Fibroblast of skin of right quadriceps (primary cell): Measurements from ENCODE around the gene ANGPTL2.

ENCODE experiments used
- DNase-seq: peaks from one replicate; pipeline ENCODE4 v3.0.0-alpha.2; 2013

Gene ANGPTL2

DNA sequence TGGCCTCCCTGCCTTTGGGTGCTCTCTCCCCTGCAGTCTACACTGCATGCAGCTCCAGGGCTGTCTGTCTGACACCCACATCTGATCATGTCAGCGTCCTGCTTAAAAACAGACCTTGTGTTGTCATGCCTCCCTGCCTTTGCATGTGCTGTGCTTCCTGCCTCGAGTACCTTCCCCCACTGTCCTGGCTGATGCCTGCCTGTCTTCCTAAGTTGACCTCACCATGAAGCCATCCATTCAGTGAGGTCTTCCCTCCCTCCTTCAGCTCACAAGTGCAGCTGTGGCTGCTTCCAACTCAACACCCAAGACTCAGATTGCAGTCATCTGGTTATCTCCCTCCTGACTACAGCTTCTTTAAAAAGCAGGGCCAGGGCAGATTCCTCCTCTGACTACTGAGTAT lies 5.5 kb downstream of the ANGPTL2 start:
- peak; percentile 44 for DNase-seq

DNA sequence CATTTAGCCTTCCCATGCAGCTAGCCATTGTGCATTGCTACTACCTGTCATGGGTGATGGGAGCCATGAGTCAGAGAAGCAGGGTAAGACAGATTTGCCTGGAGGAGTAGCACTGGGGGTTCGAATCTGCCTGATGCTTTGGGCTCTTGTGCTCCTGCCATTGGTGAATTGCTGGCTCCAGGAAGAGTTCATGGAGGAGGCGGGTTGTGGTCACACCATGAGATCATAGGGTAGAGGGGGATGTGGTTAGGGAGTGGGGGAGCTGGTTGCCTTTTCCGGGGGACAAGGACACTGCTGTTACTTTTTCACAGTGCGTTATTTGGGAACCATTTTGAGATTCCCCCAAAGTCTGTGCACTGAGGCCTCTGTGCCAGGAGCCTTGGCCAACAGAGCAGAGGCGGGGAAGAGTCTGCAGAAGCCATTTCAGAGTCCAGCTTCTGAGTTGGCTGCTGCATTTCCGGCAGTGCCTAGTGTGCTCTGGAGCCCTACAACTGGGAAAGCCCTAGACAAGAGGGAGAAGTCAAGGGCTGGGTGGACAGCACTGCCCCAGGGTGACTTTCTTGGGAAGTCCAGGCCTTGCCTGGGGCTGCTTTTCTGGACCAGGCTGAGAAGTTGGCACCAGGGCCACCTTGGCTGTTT lies 6.2 kb downstream of the ANGPTL2 start:
- DNase-seq = no peak

DNA sequence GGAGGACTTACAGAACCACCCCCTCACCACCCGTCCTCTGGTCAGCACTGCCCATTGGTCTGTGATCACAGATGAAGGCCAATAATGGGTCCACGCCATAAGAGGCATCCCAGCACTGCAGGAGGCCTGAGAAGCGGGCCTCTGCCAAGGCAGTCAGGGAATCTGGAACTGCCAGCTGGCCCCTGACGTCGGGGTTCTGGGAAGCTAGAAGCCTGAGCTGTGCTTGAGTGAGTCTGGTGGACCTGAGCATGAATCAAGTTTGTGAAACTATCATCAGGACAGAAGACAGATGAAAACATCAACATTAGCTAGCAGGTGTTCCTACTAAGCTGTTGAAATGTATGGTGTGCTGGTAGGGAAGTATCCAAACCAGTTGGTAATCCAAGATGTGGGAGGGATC lies 7.8 kb downstream of the ANGPTL2 start:
- DNase-seq = no peak

DNA sequence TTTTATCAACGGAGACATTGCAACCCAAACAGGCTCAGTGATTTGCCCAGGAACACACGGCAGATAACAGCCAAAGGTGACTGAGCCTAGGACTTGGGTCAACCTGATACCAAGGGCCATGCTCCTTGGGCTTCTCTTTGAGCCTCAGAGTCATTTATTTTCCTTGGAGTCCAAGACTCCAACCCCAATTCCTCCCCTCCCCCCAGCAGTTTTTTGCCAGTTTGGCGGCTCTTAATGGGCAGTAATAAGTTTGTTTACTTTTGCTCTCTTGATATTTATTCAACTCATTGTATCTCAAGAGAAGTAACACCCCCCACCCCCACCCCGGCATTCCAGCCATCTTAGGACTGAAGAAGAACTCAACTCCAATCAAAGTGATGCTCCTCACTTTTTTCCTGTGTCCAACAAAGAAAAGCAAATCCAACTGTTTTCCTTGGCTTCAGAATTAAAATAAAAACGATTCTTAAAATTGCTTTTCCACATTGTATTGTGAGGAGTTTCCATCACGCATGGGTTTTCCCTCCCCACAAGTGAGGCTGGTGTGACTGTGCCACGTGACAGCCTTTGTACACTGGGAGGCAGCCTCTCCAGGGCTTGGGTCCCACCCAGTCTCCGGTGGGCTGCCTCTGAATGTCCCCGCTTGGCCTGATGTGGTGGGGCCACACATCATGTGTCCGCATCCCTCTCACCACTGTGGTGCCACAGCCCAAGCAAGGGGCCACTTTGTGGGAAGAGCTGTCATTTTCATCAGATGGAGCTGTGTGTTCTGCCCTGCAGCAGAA lies 9.1 kb downstream of the ANGPTL2 start:
- DNase-seq = no peak

DNA sequence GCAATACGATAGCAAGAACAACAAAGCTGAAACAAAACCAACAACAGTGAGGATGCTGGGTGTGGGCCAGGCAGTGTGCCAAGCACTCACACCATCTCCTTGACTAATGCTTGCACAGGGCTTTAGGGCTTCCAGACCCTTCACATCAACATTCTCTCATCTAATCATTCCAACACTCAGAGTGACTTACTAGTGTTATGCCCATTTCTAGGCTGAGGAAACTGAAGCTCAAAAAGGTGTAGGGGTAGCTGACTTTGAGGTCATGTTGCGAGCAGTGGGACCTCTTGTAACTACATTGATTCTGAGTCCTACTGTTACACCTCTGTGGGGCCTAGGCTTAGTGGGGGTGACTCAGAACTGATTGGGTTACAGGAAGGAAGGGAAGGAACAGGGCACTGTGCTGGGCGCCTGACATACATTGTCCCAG lies 9.7 kb downstream of the ANGPTL2 start:
- DNase-seq = no peak

DNA sequence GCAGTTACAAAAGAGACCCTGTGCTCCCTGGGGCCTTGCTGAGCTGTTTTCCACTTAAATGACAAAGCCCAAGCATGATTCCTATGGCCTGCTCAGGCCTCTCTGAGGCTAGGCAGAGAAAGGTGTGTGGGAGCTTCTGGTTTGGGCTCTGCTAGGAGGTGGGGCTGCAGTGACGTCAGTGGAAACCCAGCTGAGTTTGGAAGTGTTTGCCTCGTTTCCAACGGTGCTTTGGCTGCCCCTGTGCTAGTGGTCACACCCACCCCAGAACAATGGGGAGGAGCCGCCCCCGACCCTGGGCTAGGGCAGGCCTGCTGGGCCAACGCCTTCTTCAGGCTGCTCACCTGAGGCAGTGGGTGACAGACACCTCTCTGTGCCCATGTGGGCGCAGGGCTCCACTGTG lies 10.4 kb downstream of the ANGPTL2 start:
- DNase-seq = no peak

DNA sequence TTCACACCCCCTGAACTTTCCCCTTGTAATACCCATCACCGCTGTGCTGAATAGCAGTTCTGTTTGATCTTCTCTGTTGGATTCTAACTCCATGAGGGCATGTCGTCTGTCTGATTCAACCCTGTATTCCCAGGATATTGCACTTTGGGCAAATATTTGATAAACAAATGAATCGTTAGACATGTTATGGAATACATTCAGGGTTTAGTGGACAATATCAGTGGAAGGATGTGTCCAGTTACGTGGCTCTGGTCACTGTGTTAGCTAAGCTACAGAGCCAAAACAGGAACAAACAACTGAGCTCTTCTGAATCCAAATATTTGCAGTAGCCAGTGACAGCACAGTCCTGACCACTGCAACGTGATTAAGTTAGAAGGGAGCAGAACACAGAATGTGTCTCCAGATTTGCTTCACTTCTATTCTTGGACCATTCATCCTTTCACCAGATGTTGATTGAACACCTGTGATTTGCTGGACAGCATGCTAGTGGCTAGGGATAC lies 13.2 kb downstream of the ANGPTL2 start:
- no peak for DNase-seq

DNA sequence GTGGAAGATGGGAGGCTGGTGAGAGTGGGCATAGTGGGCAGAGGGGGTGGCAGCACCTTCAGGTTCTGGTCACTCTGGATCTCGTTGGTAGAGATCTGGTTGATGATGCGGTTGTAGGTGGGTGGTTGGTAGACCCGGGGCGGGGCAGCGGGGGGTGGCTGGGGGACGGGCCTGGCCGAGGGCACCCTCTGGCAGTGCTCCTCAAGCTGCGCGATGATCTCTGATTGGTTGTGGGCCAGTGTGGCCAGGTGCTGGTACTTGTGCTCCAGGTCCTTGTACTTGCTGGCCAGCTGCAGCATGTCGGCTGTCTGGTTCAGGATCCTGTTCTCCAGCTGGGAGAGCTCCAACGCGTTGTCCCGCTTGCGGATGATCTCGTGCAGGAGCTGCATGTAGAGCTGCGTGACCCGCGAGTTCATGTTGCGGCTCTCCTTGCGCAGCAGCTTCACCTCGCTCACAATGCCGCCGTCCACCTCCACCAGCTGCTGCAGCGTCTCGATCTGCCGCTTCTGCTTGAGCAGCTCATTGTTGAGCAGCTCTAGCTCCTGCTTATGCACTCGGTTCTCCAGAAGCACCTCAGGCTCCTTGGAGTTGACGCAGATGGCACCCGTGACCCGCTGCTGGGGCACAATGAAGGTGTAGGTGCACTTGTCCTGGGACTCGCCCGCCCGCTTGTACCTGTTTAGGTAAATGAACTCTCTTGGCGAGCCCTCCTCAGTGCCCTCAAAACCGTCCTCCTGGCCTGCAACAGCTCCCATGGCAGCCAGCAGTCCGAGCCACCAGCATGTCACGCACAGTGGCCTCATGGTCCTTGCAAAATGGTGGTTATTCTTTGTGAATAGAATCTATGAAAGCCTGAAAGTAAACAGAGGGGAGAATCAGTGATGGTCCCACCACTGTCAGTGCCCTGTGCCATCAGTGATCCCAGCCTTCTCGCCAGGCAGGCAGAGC lies 14.2 kb downstream of the ANGPTL2 start:
- DNase-seq = no peak

DNA sequence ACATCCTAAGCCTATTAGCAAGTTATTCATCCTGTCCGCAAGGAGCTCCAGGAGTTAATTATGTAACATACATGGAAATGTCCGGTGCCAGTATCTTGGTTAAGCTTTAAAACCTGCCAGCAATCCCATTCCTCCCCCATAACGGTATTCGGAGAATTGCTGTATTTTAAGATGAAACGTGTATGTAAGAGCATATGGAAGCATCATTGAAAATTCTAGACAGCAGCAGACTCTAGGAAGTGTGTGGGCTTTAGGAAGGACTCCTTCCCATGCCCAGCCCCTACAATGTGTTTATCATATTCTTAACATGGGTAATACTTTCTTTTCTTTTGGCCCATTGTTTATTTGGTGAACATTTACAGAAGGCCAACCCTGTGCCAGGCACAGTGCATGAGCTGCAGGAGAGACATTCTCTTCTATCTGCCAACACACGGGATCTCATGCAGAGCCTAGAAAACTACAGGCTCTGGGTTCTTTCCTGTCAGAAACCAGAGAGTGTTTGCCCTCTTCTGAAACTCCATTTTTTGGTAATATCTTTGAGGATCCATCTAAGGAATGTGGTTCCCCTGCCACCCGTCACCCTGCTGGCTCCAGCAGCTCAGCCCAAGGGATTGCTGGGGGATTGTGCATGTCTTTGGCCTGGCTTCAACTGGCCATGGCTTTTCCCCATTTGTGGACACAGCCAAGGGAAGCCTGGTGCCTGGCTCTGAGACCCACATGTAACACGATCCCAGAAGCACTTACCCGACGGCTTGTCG lies 15.1 kb downstream of the ANGPTL2 start:
- DNase-seq = no peak

DNA sequence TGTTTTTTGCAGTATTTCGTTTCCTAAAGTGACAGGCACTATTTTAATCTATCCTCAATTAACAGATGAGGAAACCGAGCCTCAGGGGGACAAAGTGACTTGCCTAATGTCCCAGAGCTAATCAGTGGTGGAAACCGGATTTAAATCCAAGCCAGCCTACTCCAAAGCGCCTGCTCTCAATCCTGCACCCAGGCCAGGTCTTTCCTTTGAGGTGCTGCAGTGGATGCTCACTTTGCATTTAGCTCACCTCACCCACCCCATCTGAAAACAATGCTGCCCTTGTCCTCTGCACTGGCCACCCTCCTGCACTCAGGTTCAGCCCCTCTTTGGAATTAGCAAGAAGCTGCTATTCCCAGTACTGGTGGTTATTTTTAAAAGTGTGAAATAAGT lies 16.0 kb downstream of the ANGPTL2 start:
- no peak for DNase-seq

DNA sequence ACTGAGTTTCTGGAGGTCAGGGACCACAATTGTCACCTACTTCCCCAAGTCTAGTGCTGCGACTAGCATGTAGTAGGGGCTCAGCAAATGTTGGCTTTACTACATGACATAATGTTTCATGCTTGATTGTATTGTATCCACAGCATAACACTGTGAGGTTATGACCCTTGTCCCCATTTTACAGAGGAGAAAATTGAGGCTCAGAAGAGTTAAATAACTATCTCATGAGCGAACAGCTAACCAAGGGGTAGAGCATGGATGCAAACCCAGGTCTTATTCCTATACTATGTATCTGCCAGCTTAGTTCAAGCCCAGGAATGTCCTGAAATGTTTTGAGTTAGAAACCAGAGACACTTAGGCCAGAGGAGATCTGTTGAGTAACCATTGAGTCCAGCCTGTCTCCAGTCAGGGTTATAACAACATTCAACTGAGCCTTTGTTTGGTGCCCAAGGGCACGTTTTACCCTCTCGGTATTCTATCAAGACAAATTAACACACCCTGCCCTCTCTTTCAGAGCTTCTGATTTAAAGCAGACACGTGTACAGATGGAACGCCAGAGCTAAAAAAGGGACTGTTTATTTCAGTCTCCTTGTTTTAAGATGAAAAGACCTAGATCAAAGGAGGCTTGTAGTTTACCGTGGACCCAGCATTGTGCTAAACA lies 16.5 kb downstream of the ANGPTL2 start:
- no peak for DNase-seq

DNA sequence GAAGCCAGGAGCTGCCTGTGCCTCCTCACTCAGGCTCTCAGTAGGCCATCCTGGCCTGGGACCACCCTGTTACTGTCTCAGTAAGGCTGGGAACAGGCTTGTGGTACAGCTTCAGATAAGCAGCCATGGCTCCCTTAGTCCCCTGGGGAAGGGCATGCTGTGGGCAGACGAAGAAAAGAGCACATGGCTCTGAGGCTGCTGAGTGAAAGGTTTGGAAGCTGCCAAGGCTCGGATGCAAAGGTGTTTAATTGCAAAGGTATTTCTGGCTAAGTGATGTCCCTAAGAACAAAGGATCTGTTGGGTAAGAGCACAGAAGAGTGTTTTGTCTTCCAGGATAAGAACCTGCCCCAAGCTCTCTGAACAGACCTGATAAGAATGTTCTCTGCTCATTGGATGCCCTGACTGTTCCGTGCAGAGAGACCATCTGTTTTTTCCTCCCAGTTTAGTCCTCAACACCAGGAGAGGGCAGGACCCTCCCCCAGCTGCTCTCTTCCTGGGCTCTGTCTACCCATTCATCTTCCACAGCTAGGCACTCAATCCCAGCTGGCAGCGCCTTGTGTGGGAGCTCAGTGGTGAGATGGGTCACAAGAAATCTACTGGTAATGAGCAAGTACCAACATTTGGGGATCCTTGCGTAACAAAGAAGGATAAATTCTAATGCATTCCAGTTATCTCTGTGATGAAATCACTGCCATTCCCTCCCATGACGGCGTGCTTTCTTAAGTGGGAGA lies 17.7 kb downstream of the ANGPTL2 start:
- no peak for DNase-seq

DNA sequence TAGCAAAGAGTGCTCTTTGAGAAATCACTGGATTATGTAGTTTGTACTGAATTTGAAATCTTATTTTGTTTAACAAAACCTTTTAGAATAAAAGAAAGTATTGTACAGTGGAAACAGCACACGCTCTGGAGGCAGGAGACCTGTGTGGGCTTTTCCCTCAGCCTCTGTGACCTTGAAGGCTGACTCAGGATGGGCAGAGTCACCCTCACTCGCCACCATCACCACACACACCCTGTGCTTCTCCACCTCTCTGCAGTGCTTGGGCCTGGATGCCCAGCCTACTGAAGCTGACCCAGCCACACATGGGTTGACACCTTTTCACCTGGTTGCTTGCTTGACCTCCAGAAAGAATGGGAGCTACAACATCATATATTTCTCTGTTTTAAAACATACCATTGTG lies 19.6 kb downstream of the ANGPTL2 start:
- DNase-seq = no peak

DNA sequence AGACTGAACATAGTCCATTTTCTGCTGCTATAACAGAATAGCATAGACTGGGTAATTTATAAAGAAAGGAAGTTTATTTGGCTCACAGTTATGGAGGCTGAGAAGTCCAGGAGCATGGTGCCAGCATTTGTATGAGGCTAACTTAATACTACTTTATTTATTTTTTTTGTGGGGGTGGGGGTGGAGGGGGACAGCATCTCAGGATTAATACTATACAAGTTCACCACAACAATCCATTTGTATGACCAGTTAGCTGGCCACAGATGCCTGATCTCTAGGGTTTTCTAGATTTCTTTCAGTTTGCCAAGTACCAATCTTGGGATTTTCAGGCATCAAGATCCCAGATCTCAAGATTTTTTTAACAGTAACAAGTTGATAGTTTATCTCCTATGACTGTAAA lies 20.3 kb downstream of the ANGPTL2 start:
- no peak for DNase-seq

DNA sequence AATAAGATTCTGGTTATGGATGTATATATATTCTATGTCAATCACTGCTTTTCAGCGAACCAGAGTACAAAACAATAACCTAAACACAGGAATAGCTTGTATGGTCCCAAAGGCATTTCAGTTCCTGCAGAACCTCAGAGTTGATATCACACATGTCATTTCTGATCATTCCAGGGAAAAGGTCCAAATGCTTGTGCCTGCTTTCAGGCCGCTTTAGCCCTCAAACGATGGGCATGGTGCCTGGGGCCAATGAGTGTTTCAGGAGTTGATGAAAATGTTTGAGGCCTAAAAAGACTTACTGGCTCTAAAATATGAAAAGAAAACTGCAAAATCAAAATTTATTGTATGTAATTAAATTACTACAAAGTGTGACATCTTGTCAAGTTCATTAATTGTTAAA lies 22.8 kb downstream of the ANGPTL2 start:
- no peak for DNase-seq

DNA sequence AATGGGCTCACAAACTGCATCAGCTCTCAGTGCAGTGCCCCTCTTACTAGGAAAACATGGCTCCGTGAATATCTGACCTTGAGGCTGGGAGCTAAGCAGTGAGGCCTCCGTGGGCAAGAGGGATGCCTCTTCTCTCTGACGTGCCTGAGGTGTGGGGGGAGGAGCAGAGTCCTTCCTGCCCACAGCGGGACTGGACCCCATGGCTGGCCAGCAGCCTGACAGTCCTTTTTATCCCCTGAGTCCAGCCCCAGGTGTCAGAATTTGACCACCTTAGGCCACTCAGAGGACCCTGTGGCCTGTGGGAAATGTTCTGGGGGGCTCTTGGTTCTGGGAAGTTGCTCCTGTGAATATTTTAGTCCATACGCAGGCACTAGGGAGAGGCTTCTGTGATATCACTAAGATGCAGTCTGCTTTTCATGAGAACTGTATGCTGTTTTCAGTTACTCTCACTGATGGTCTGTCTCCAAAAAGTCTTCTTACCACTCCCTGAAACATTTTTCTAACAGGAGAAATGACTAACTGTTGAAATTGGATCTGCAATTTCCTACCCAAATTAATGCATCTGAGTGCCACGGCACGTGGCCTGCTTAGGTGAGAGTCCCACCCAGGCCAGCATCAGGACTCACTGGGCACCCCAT lies 23.4 kb downstream of the ANGPTL2 start:
- no peak for DNase-seq

DNA sequence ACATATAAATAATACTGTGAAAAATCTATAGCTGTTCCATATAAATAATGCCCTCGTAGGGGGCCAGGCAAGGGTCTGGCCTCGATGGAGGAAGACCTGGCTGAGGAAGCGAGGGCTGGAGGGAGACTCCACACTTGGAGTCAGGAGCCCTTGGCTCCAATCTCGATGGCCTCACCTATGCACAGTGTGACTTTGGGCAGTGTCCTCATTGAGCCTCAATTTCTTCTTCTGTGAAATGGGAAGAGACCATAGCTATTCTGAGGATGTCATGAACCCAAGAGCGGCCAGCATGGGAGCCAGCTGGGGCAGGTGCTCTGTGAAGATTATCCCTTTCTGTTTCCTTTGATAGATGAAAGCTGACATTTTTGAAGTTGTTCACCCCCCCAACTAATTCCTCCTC lies 24.8 kb downstream of the ANGPTL2 start:
- DNase-seq = no peak

DNA sequence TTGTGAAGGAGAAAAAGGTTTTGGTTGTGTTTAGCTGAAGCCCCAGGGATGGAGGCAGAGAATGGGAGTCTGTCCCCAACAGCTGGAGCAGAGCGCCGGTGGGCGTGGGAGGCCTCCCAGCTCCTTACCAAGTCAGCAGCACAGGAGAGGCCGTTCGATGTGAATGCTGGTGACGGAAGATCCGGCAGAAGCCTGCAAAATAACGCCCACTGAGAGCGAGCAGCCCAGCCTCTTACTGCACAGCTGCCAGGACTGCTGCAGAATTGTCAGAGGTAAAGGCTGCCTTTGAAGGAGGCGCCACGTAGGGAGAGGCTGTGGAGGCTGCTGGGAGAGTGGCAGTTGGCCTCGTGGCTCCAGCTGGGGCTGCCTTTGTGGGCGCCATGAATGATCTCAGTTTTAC lies 26.2 kb downstream of the ANGPTL2 start:
- DNase-seq = no peak

DNA sequence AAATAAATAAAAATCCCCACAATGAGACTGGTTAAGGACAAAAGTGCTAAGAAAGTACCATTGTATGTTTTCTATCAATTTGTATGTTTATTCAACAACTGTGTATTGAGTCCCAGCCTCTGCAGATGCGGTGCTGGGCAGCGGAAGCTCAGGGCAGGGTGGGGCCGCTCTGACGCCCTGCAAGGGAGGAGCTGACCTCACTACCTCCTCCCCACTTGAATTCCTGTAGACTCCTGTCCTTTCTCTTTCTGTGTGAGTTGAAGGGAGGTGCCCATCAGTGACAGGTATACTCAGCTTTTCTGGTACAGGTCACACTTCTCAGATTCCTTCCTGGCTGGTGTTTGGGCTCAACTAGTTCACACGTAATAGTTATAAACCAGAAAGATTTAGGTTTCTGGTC lies 27.0 kb downstream of the ANGPTL2 start:
- no peak for DNase-seq

DNA sequence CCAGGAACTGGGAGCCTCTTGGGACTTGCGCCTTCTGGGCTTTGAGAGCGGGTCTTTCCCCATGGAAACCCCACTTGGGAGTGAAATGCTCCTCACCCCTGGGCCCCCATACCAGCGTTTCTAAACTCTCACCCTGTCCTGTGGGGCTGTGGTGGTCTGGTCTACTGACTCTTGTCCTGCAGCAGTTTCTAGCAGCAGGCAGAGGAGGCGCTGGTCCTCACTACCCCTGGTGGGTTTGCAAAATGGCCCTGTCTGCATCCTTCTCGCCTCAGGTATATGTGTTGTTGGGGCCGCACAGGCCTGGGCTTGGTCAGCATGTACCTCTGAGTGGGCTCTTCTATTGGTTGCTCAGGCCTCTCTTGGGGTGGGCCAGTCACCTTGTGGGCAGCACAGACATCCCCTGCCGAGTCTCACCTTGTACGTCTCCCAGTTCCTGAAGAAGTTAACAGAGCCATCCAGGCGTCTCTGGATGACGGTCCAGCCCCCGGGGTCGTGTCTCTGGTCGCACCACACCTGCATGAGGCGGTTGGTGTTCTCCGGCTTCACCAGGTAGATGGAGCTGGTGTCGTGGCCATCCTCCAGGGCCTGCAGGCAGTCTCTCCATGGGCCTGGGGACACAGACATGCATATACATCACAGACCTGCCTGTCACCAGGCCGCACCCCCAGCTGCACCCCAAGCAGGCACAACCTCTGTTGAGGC lies 29.0 kb downstream of the ANGPTL2 start:
- DNase-seq = no peak
